Vagina (tissue), 2 donors: ENCODE results near the gene WDR11. TPM values are rescaled to one million over a fixed set of nuclear protein-coding genes. Genes with fewer than 3 reads are reported as not detected.

ENCODE experiments used
- DNase-seq, 2 donors: peaks; one replicate each; pipeline ENCODE4 v3.0.0-alpha.2; 2017; ENCODE audit errors: extremely low spot score in 2 of 2
- H3K27ac ChIP-seq: fragments of 200-600 bp; sonication (generic); one replicate; pipeline ENCODE4 v1.5.1; 2019
- H3K27me3 ChIP-seq: fragments of 200-600 bp; sonication (generic); one replicate; pipeline ENCODE4 v1.5.1; 2019
- H3K36me3 ChIP-seq, 2 donors: fragments of 200-600 bp; sonication (generic); one replicate each; pipeline ENCODE4 v1.5.1; 2017 to 2019
- H3K4me1 ChIP-seq: fragments of 200-600 bp; sonication (generic); one replicate; pipeline ENCODE4 v1.5.1; 2019
- H3K4me3 ChIP-seq, 2 donors: fragments of 200-600 bp; sonication (generic); 1 replicate in 1 of 2; 2 replicates in 1 of 2; pipeline ENCODE4 v1.5.1; 2016 to 2019
- H3K9me3 ChIP-seq: fragments of 200-600 bp; sonication (generic); one replicate; pipeline ENCODE4 v1.5.1; 2019
- POLR2A ChIP-seq, 2 donors: fragments of 450-650 bp; IDR thresholded peaks; one replicate each; pipeline ENCODE4 v1.6.1; 2017; ENCODE audit warnings: antibody characterized with exemption in 2 of 2, mild to moderate bottlenecking in 2 of 2, moderate library complexity in 2 of 2
- POLR2AphosphoS5 ChIP-seq, 2 donors: sonication (generic); formaldehyde crosslinking; IDR thresholded peaks; one replicate each; pipeline ENCODE4 v1.9.0; 2017; ENCODE audit warnings: antibody characterized with exemption in 2 of 2, mild to moderate bottlenecking in 2 of 2, low read depth in 1 of 2; ENCODE audit not compliant: insufficient read depth in 1 of 2
- intact Hi-C: fragments of 100-400 bp; cut with DNase I; formaldehyde crosslinking; loops from one replicate; pipeline ENCODE4 v1.15.1; 2023
- total RNA-seq: library from RNA; depleted of rRNA; stranded (reverse); fragments of >200 nt; gene quantifications from one replicate; pipeline ENCODE4 v1.2.3, GENCODE V29; 2016
- TF ChIP-seq, protein P1 (sequence below), 3 experiments: fragments of 450-650 bp in 2 of 3; fragments of 200-600 bp in 1 of 3; sonication (generic) in 1 of 3; IDR thresholded peaks; one replicate each; pipeline ENCODE4 v1.5.1; 2017 to 2019; ENCODE audit warnings: antibody characterized with exemption in 3 of 3, mild to moderate bottlenecking in 2 of 3, moderate library complexity in 2 of 3

WDR11 gene
- total RNA-seq, 1 donor from 2014 or later = 60.6 TPM

DNA sequence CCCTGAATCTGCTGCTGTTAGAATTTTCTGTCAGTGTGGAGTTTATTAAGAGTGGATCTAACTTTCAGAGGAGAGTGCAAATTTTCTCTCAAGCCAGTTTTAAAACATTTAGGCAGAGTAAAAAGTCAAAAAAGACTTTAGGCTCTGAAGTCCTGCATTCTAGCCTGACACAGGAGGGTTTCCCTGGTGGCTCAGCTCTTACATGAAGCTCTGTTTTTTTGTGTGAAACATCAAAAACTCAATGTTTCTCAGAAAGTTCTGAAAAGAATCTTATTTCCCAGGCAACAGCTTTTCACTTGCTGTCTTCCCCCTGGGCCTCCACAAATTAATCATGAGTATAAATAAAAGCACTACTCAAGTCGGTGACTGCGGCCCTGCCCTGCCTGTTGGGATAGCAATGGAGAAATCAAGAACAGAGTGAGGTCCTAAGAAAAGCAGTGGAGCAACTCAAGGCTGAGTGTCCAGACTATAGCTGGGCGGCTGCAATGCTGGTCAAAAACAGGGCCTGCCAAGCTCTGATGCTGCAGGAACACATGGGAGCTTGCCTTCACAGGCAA lies 22.3 kb upstream of the WDR11 start:
- intact Hi-C loops = no loop called here
- Histone ChIP-seq H3K4me3 (no peak overlapping the region), H3K9me3 (no peaks in the 10 kb centered on the region), H3K27me3 (no peaks in the 10 kb centered on the region), H3K4me1 (no peaks in the 10 kb centered on the region), H3K27ac (no peak overlapping the region), H3K36me3 (no peaks in the 10 kb centered on the region)
- no peak for DNase-seq
- TF ChIP-seq POLR2AphosphoS5 (IDR thresholded peaks at IDR 0.05; ENCODE audit: insufficient read depth in 1 of 2, low read depth in 1 of 2) (no peak), POLR2A (IDR thresholded peaks at IDR 0.05) (no peak)
- TF ChIP-seq, protein P1, sequence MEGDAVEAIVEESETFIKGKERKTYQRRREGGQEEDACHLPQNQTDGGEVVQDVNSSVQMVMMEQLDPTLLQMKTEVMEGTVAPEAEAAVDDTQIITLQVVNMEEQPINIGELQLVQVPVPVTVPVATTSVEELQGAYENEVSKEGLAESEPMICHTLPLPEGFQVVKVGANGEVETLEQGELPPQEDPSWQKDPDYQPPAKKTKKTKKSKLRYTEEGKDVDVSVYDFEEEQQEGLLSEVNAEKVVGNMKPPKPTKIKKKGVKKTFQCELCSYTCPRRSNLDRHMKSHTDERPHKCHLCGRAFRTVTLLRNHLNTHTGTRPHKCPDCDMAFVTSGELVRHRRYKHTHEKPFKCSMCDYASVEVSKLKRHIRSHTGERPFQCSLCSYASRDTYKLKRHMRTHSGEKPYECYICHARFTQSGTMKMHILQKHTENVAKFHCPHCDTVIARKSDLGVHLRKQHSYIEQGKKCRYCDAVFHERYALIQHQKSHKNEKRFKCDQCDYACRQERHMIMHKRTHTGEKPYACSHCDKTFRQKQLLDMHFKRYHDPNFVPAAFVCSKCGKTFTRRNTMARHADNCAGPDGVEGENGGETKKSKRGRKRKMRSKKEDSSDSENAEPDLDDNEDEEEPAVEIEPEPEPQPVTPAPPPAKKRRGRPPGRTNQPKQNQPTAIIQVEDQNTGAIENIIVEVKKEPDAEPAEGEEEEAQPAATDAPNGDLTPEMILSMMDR (IDR thresholded peaks at IDR 0.05) = no peak

DNA sequence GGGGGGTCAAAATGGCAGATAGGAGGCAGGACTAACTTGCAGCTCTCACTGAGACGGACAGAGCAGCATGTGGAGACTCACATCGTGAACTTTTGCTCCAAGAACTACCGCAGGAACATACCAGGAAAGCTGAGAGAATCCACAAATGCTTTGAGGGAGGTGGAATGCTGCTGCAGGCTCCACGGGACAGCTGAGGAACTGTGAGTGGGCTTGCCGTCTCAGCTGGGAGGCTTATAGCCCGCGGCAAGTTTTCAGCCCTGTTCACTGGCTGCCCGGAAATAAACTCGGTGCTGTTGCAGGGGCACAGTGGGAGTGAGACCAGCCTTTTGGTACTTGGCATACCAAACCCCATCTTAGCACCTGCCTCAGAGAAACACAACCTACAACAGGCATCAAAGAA lies 19.1 kb upstream of the WDR11 start:
- Histone ChIP-seq H3K36me3 (no peaks in the 10 kb centered on the region), H3K27ac (no peak overlapping the region), H3K9me3 (no peaks in the 10 kb centered on the region), H3K4me1 (no peaks in the 10 kb centered on the region), H3K4me3 (no peak overlapping the region), H3K27me3 (no peaks in the 10 kb centered on the region)
- TF ChIP-seq POLR2AphosphoS5 (IDR thresholded peaks at IDR 0.05; ENCODE audit: insufficient read depth in 1 of 2, low read depth in 1 of 2) = no peak
- TF ChIP-seq, protein P1 (IDR thresholded peaks at IDR 0.05) = no peak
- TF ChIP-seq POLR2A (IDR thresholded peaks at IDR 0.05) = no peak
- intact Hi-C loops = no loop called here
- no peak for DNase-seq

DNA sequence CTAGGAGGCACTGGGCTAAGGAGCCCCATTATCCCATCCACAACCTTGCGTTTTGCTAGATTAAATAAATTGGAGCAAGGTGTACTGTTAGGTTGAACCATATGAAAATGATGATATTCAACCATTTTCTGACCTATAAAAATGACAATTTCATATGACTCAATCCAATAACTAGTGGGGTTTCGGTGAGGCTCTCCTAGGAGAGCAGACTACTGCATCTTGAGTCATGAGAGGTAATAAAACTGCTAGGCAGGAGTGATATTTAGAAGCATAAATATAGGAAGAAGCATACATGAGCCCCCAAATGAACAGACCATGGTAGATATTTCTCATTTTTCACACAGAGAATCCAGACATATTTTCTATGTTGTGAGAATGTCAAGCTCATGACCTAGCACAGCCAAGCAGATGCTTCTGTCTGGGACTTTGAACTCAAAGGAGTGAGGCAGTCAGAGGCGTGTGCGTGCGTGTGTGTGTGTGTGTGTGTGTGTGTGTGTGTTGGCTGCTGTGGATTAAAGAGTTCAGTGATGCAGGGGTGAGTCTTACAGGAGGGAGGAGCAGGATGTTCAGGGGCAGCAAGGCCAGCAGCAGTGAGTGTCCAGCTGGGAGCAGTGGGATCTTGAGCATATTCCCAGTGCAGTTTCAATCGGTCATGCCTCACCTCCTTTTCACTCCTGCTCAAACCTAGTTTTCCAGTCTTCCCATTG lies 17.8 kb upstream of the WDR11 start:
- Histone ChIP-seq H3K27ac (no peak overlapping the region), H3K4me1 (no peaks in the 10 kb centered on the region), H3K9me3 (no peaks in the 10 kb centered on the region), H3K36me3 (no peaks in the 10 kb centered on the region), H3K27me3 (no peaks in the 10 kb centered on the region), H3K4me3 (no peak overlapping the region)
- no peak for DNase-seq
- intact Hi-C loops = no loop called here
- TF ChIP-seq POLR2AphosphoS5 (IDR thresholded peaks at IDR 0.05; ENCODE audit: insufficient read depth in 1 of 2, low read depth in 1 of 2) = no peak
- TF ChIP-seq, protein P1 (IDR thresholded peaks at IDR 0.05) = no peak
- no peak for TF ChIP-seq POLR2A (IDR thresholded peaks at IDR 0.05)

DNA sequence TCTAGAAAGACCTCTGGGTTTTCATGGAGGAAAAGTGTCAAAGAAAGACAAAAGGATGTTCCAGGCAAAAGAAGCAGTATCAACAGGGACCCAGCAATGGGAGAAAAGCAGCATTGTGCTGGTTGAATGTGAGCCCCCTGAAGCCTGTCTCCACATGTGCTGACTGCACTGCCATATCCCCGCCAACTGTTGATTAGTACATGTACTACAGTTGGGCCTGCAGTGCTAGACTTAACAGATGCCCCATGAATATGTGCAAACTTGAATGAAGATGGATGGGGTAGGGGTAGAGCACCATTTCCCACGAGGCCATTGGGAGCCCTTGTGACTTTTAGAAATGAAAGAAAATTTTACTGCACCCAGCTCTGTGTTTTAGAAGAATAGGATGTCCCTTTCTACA lies 15.6 kb upstream of the WDR11 start:
- H3K36me3 ChIP-seq = no peaks in the 10 kb centered on the region
- no peaks in the 10 kb centered on the region for H3K9me3 ChIP-seq
- TF ChIP-seq, protein P1 (IDR thresholded peaks at IDR 0.05) = no peak
- TF ChIP-seq POLR2A (IDR thresholded peaks at IDR 0.05) (no peak), POLR2AphosphoS5 (IDR thresholded peaks at IDR 0.05; ENCODE audit: insufficient read depth in 1 of 2, low read depth in 1 of 2) (no peak)
- no peak overlapping the region for H3K4me3 ChIP-seq
- no peaks in the 10 kb centered on the region for H3K4me1 ChIP-seq
- intact Hi-C loops = no loop called here
- H3K27me3 ChIP-seq = no peaks in the 10 kb centered on the region
- H3K27ac ChIP-seq = no peak overlapping the region
- DNase-seq = no peak

DNA sequence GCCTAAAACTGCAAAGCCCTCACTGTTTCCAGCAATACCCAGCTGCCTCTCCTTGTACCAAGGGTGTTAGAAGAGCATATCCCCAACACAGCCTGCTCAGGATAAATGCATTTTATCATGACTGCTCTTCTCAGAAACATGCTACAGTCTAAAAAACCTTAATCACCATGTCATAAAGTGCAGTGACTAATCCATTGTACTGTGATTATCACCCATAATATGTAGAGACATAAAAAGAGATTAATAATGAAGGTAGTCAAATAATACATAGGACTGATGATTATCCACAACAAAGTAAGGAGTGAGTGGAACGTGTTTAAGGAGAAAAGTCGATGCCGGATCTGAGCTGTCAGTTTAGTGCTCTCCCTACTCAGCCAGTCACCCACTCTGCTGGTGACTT lies 12.2 kb upstream of the WDR11 start:
- no peaks in the 10 kb centered on the region for H3K36me3 ChIP-seq
- DNase-seq = no peak

More for the DNA sequence above, 12.2 kb upstream of the WDR11 start:
- TF ChIP-seq POLR2AphosphoS5 (IDR thresholded peaks at IDR 0.05; ENCODE audit: insufficient read depth in 1 of 2, low read depth in 1 of 2) (no peak), POLR2A (IDR thresholded peaks at IDR 0.05) (no peak)
- TF ChIP-seq, protein P1 (IDR thresholded peaks at IDR 0.05) = no peak
- Histone ChIP-seq H3K27me3 (no peaks in the 10 kb centered on the region), H3K27ac (no peak overlapping the region), H3K4me1 (no peaks in the 10 kb centered on the region), H3K9me3 (no peaks in the 10 kb centered on the region), H3K4me3 (no peak overlapping the region)
- intact Hi-C loops = no loop called here
